SK-N-SH treated with all-trans-retinoic acid at 6 μM for 48 hours (cell line): ENCODE measurements around the gene COLGALT1.

Experiments used
- ATAC-seq: fragments of 200-7000 bp; cut with Tn5 transposase; 3 replicates; pipeline ENCODE4 v1.9.1; 2020; ENCODE audit warnings: mild to moderate bottlenecking, moderate library complexity
- ARNTL ChIP-seq: fragments of 450-650 bp; formaldehyde crosslinking; IDR thresholded peaks from 2 replicates; pipeline ENCODE4 v1.5.0; 2020; ENCODE audit warnings: low read depth, mild to moderate bottlenecking, moderate library complexity, borderline replicate concordance
- CSDC2 ChIP-seq: fragments of 250-450 bp; sonication (Bioruptor Pico); IDR thresholded peaks from 2 replicates; pipeline ENCODE4 v1.5.0; 2020; ENCODE audit warnings: mild to moderate bottlenecking, moderate library complexity
- ESRRG ChIP-seq: fragments of 250-450 bp; sonication (Bioruptor Pico); IDR thresholded peaks from 2 replicates; pipeline ENCODE4 v1.6.1; 2021; ENCODE audit warnings: mild to moderate bottlenecking
- GLIS3 ChIP-seq: fragments of 250-450 bp; sonication (Bioruptor Pico); IDR thresholded peaks from 2 replicates; pipeline ENCODE4 v1.5.0; 2020; ENCODE audit warnings: mild to moderate bottlenecking, moderate library complexity
- OSR1 ChIP-seq: fragments of 250-450 bp; sonication (Bioruptor Pico); IDR thresholded peaks from 2 replicates; pipeline ENCODE4 v1.8.0; 2022; ENCODE audit warnings: moderate library complexity, mild to moderate bottlenecking, inconsistent platforms
- PPARA ChIP-seq: fragments of 250-450 bp; sonication (Bioruptor Pico); IDR thresholded peaks from 2 replicates; pipeline ENCODE4 v1.5.0; 2020; ENCODE audit warnings: mild to moderate bottlenecking, borderline replicate concordance
- SNAI2 ChIP-seq: fragments of 250-450 bp; sonication (Bioruptor Pico); IDR thresholded peaks from 2 replicates; pipeline ENCODE4 v1.5.0; 2020; ENCODE audit warnings: mild to moderate bottlenecking, moderate library complexity
- TCF4 ChIP-seq: fragments of 250-450 bp; sonication (Bioruptor Pico); IDR thresholded peaks from 2 replicates; pipeline ENCODE4 v1.8.0; 2021; ENCODE audit warnings: mild to moderate bottlenecking, moderate library complexity, borderline replicate concordance
- TOX ChIP-seq: fragments of 250-450 bp; sonication (Bioruptor Pico); IDR thresholded peaks from 2 replicates; pipeline ENCODE4 v1.8.0; 2021; ENCODE audit warnings: mild to moderate bottlenecking, moderate library complexity, borderline replicate concordance
- ZC3H10 ChIP-seq: fragments of 250-450 bp; sonication (Bioruptor Pico); IDR thresholded peaks from 2 replicates; pipeline ENCODE4 v1.5.1; 2021; ENCODE audit warnings: mild to moderate bottlenecking, moderate library complexity
- ZFP3 ChIP-seq: fragments of 250-450 bp; sonication (Bioruptor Pico); IDR thresholded peaks from 2 replicates; pipeline ENCODE4 v1.5.0; 2020; ENCODE audit warnings: mild to moderate bottlenecking, moderate library complexity
- ZFP30 ChIP-seq: fragments of 450-650 bp; formaldehyde crosslinking; IDR thresholded peaks from 2 replicates; pipeline ENCODE4 v1.5.0; 2022; ENCODE audit warnings: mild to moderate bottlenecking, moderate library complexity
- ZNF8 ChIP-seq: fragments of 450-650 bp; formaldehyde crosslinking; IDR thresholded peaks from 2 replicates; pipeline ENCODE4 v1.5.0; 2020; ENCODE audit warnings: mild to moderate bottlenecking, moderate library complexity
- TF ChIP-seq, protein P1 (sequence below): fragments of 250-450 bp; sonication (Bioruptor Pico); IDR thresholded peaks from 2 replicates; pipeline ENCODE4 v1.8.0; 2021; ENCODE audit warnings: low read depth, mild to moderate bottlenecking, moderate library complexity, borderline replicate concordance
- TF ChIP-seq, protein P2 (sequence below): fragments of 250-450 bp; sonication (Bioruptor Pico); IDR thresholded peaks from 2 replicates; pipeline ENCODE4 v1.5.1; 2020; ENCODE audit warnings: low read depth, mild to moderate bottlenecking, moderate library complexity
- TF ChIP-seq, protein P3 (sequence below): fragments of 250-450 bp; sonication (Bioruptor Pico); IDR thresholded peaks from 2 replicates; pipeline ENCODE4 v1.5.1; 2021; ENCODE audit warnings: mild to moderate bottlenecking, moderate library complexity
- TF ChIP-seq, protein P4 (sequence below): fragments of 250-450 bp; sonication (Bioruptor Pico); IDR thresholded peaks from 2 replicates; pipeline ENCODE4 v1.5.0; 2020; ENCODE audit warnings: mild to moderate bottlenecking, moderate library complexity
- TF ChIP-seq, protein P5 (sequence below): fragments of 250-450 bp; sonication (Bioruptor Pico); IDR thresholded peaks from 2 replicates; pipeline ENCODE4 v1.8.0; 2020; ENCODE audit warnings: mild to moderate bottlenecking, moderate library complexity, borderline replicate concordance

COLGALT1 gene

DNA sequence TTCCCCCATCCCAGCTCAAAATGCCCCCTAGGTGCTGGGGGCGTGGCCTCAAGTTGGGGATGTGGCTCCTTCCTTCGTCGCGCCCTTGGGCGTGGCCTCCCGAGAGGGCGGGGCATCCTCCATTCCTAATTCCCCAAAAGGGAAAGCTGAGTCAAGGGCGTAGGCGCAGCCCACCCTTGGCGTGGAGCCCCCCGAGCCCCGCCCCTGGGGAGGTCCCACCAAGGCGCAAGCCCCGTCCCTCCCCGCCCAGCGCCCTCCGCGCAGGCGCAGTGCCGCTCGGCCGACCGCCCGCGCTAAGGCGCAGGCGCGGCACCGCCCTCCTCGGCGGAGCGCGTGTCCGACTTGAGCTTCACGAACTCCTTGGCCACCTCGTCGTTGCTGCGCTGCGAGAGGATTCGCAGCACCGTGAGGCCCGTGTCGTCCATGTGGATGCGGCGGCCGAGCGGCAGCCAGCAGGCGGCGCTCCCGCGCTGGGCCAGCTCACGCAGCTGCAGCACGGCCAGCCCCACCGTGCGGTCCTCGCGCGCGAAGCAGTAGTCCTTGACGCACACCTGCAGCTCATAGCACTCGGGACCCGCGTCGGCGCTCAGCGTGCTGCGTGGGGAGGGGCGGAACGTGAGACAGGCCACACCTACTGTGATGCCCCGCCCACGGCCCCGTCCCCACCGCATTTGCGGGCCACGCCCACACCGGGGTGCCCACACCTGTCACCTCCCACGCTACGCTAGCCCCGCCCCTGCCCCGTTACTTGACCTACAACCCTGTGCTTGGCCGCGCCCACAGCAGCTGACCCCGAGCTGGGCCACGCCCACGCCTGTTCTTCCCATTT is 50.5 kb downstream of the COLGALT1 start:
- TF ChIP-seq ZFP3: peak; percentile 81
- no peak for TF ChIP-seq TCF4 (CRISPR knock-in tag)
- 0 out of 2 replicates have a peak, but pooled peaks have one; percentile 21 for TF ChIP-seq CSDC2 (CRISPR knock-in tag)
- TF ChIP-seq, protein P1, sequence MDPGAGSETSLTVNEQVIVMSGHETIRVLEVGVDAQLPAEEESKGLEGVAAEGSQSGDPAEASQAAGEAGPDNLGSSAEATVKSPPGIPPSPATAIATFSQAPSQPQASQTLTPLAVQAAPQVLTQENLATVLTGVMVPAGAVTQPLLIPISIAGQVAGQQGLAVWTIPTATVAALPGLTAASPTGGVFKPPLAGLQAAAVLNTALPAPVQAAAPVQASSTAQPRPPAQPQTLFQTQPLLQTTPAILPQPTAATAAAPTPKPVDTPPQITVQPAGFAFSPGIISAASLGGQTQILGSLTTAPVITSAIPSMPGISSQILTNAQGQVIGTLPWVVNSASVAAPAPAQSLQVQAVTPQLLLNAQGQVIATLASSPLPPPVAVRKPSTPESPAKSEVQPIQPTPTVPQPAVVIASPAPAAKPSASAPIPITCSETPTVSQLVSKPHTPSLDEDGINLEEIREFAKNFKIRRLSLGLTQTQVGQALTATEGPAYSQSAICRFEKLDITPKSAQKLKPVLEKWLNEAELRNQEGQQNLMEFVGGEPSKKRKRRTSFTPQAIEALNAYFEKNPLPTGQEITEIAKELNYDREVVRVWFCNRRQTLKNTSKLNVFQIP (CRISPR knock-in tag): no peak
- no peak for TF ChIP-seq ZC3H10 (CRISPR knock-in tag)
- TF ChIP-seq TOX (CRISPR knock-in tag): no peak
- TF ChIP-seq ZFP30 (CRISPR knock-in tag): no peak
- TF ChIP-seq, protein P2, sequence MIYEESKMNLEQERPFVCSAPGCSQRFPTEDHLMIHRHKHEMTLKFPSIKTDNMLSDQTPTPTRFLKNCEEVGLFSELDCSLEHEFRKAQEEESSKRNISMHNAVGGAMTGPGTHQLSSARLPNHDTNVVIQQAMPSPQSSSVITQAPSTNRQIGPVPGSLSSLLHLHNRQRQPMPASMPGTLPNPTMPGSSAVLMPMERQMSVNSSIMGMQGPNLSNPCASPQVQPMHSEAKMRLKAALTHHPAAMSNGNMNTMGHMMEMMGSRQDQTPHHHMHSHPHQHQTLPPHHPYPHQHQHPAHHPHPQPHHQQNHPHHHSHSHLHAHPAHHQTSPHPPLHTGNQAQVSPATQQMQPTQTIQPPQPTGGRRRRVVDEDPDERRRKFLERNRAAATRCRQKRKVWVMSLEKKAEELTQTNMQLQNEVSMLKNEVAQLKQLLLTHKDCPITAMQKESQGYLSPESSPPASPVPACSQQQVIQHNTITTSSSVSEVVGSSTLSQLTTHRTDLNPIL (CRISPR knock-in tag): no peak
- no peak for TF ChIP-seq ESRRG (CRISPR knock-in tag)
- TF ChIP-seq ARNTL (CRISPR knock-in tag): no peak
- ATAC-seq: peak; percentile 76

DNA sequence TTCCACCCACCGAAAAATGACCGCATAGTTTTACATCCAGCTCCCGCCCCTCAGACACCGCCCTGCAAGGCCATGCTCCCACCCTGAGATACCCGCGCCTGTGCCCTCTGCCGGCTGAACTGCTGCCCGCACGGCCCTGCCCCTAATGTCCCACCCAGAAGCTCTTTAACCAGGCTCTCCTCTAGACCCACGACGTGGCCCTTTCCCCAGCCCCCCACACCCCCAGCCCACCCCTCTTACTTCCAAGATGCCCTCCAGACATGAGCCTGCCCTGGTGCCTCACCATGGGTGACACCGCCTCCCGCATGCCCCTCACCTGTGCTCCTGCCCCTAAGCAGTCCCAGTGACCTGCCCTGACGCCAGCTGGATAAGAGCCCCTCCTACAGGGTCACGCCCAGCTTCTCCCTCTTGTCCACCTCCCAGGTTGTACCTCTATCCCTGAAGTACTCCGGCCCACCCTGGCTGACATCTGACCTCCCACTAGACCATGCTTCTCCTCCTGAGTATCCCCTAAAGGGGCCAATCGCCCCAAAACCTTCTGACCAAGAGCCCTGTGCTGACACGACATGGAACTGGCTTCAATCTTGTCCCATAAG is 51.2 kb downstream of the COLGALT1 start:
- TF ChIP-seq ZNF8 (CRISPR knock-in tag): no peak
- no peak for TF ChIP-seq OSR1 (CRISPR knock-in tag)
- TF ChIP-seq TOX (CRISPR knock-in tag): no peak
- no peak for TF ChIP-seq ZFP3
- TF ChIP-seq ZFP30 (CRISPR knock-in tag): no peak
- TF ChIP-seq TCF4 (CRISPR knock-in tag): no peak
- TF ChIP-seq, protein P3, sequence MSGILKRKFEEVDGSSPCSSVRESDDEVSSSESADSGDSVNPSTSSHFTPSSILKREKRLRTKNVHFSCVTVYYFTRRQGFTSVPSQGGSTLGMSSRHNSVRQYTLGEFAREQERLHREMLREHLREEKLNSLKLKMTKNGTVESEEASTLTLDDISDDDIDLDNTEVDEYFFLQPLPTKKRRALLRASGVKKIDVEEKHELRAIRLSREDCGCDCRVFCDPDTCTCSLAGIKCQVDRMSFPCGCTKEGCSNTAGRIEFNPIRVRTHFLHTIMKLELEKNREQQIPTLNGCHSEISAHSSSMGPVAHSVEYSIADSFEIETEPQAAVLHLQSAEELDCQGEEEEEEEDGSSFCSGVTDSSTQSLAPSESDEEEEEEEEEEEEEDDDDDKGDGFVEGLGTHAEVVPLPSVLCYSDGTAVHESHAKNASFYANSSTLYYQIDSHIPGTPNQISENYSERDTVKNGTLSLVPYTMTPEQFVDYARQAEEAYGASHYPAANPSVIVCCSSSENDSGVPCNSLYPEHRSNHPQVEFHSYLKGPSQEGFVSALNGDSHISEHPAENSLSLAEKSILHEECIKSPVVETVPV (CRISPR knock-in tag): no peak
- TF ChIP-seq, protein P4, sequence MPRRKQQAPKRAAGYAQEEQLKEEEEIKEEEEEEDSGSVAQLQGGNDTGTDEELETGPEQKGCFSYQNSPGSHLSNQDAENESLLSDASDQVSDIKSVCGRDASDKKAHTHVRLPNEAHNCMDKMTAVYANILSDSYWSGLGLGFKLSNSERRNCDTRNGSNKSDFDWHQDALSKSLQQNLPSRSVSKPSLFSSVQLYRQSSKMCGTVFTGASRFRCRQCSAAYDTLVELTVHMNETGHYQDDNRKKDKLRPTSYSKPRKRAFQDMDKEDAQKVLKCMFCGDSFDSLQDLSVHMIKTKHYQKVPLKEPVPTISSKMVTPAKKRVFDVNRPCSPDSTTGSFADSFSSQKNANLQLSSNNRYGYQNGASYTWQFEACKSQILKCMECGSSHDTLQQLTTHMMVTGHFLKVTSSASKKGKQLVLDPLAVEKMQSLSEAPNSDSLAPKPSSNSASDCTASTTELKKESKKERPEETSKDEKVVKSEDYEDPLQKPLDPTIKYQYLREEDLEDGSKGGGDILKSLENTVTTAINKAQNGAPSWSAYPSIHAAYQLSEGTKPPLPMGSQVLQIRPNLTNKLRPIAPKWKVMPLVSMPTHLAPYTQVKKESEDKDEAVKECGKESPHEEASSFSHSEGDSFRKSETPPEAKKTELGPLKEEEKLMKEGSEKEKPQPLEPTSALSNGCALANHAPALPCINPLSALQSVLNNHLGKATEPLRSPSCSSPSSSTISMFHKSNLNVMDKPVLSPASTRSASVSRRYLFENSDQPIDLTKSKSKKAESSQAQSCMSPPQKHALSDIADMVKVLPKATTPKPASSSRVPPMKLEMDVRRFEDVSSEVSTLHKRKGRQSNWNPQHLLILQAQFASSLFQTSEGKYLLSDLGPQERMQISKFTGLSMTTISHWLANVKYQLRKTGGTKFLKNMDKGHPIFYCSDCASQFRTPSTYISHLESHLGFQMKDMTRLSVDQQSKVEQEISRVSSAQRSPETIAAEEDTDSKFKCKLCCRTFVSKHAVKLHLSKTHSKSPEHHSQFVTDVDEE (CRISPR knock-in tag): no peak
- no peak for TF ChIP-seq ESRRG (CRISPR knock-in tag)
- no peak for TF ChIP-seq ARNTL (CRISPR knock-in tag)
- no peak for TF ChIP-seq CSDC2 (CRISPR knock-in tag)
- no peak for TF ChIP-seq GLIS3 (CRISPR knock-in tag)
- no peak for TF ChIP-seq PPARA
- TF ChIP-seq, protein P5, sequence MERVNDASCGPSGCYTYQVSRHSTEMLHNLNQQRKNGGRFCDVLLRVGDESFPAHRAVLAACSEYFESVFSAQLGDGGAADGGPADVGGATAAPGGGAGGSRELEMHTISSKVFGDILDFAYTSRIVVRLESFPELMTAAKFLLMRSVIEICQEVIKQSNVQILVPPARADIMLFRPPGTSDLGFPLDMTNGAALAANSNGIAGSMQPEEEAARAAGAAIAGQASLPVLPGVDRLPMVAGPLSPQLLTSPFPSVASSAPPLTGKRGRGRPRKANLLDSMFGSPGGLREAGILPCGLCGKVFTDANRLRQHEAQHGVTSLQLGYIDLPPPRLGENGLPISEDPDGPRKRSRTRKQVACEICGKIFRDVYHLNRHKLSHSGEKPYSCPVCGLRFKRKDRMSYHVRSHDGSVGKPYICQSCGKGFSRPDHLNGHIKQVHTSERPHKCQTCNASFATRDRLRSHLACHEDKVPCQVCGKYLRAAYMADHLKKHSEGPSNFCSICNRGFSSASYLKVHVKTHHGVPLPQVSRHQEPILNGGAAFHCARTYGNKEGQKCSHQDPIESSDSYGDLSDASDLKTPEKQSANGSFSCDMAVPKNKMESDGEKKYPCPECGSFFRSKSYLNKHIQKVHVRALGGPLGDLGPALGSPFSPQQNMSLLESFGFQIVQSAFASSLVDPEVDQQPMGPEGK: no peak
- TF ChIP-seq, protein P2 (CRISPR knock-in tag): no peak
- no peak for TF ChIP-seq SNAI2 (CRISPR knock-in tag)
- TF ChIP-seq ZC3H10 (CRISPR knock-in tag): no peak
- TF ChIP-seq, protein P1 (CRISPR knock-in tag): no peak
- ATAC-seq: peak; percentile 44; the same call in 2 of the 3 replicates
